ENCODE data around the gene COPS2.

DNA sequence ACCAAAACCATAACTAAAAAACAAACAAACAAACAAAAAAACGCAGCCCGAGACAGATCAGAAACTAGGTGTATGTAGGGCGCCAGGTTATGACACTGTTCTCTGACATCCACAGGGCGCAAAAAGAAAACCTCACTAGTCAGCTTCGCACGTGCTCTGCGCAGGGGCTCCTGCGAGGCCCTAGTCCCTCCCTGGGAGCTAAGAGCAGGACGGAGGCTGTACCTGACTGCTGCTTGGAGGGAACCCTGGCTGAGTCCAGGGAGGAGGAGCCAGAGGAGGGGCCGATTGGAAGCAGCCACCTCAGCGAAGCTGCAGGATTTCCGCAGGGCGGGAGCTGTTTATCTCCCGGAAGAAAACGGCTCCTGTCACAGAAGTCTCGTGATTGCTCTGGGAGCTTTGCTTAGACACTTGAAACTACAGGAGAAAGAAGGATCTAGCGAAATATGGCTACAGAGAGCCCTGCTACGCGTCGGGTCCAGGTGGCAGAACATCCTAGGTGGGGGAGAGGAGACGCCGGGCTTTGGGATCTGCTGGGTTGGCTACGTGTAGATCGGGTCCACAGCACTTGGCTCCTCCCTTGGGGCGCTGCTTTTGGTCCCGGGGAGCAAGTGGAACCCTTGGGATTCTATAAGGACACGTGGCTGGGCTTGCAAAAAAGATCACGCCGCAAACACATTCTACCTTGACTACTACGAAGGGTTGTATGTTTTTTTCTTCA is 14.6 kb upstream of the COPS2 start, which contains the start of gene GALK2:
- TF ChIP-seq, protein P1, sequence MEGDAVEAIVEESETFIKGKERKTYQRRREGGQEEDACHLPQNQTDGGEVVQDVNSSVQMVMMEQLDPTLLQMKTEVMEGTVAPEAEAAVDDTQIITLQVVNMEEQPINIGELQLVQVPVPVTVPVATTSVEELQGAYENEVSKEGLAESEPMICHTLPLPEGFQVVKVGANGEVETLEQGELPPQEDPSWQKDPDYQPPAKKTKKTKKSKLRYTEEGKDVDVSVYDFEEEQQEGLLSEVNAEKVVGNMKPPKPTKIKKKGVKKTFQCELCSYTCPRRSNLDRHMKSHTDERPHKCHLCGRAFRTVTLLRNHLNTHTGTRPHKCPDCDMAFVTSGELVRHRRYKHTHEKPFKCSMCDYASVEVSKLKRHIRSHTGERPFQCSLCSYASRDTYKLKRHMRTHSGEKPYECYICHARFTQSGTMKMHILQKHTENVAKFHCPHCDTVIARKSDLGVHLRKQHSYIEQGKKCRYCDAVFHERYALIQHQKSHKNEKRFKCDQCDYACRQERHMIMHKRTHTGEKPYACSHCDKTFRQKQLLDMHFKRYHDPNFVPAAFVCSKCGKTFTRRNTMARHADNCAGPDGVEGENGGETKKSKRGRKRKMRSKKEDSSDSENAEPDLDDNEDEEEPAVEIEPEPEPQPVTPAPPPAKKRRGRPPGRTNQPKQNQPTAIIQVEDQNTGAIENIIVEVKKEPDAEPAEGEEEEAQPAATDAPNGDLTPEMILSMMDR (IDR thresholded peaks at IDR 0.05), result no peak
- TF ChIP-seq POLR2A (IDR thresholded peaks at IDR 0.05; ENCODE audit: low read depth), result peak; percentile 6
